Muscle of leg (tissue), 11 donors: Measurements from ENCODE around the gene VARS2. TPM values are rescaled to one million over a fixed set of nuclear protein-coding genes. Genes with fewer than 3 reads are reported as not detected.
"Not testable (repeated sequence)": the region's sequence is repeated elsewhere in the genome, so short reads cannot be mapped to it uniquely, and the experiment has no call there.

ENCODE experiments used
- DNase-seq: peaks from one replicate; pipeline ENCODE4 v3.0.0; 2013
- H3K27ac ChIP-seq: one replicate; pipeline ENCODE4 v1.5.1; 2013; ENCODE audit warnings: mild to moderate bottlenecking, low read length, control low read depth
- H3K27me3 ChIP-seq: one replicate; pipeline ENCODE4 v1.6.1; 2013; ENCODE audit warnings: low read length; ENCODE audit not compliant: control insufficient read depth, insufficient read depth
- H3K36me3 ChIP-seq: one replicate; pipeline ENCODE4 v1.6.1; 2013; ENCODE audit warnings: low read length; ENCODE audit not compliant: control insufficient read depth, insufficient read depth
- H3K4me1 ChIP-seq: one replicate; pipeline ENCODE4 v1.6.1; 2013; ENCODE audit warnings: low read length; ENCODE audit not compliant: control insufficient read depth, insufficient read depth
- H3K4me3 ChIP-seq: one replicate; pipeline ENCODE4 v1.5.1; 2013; ENCODE audit warnings: low read length, control low read depth
- H3K9me3 ChIP-seq: replicated peaks from 2 replicates; pipeline ENCODE4 v1.6.1; 2013; ENCODE audit warnings: low read depth, low read length; ENCODE audit not compliant: control insufficient read depth
- WGBS: methylation state at CpG from one replicate; pipeline ENCODE4 v1.1.5; 2013; ENCODE audit warnings: missing lambda C conversion rate; ENCODE audit not compliant: insufficient coverage; 5-methylcytosine and 5-hydroxymethylcytosine counted together
- polyA plus RNA-seq, 8 donors: library from polyadenylated mRNA; unstranded; fragments of 120-200 nt; gene quantifications; one replicate each; pipeline versions ENCODE4 v1.2.1 to v1.2.3, GENCODE V29; 2013; ENCODE audit warnings: inconsistent platforms in 1 of 8, low replicate concordance in 1 of 8; ENCODE audit not compliant: insufficient read length in 8 of 8, insufficient read depth in 1 of 8
- total RNA-seq: library from RNA; stranded (reverse); fragments of 120-200 nt; gene quantifications from one replicate; pipeline ENCODE4 v1.2.4, GENCODE V29; 2013

Gene VARS2
- total and polyA plus RNA-seq, 9 donors: 20.1 to 34.8 (median 27.5) TPM

DNA sequence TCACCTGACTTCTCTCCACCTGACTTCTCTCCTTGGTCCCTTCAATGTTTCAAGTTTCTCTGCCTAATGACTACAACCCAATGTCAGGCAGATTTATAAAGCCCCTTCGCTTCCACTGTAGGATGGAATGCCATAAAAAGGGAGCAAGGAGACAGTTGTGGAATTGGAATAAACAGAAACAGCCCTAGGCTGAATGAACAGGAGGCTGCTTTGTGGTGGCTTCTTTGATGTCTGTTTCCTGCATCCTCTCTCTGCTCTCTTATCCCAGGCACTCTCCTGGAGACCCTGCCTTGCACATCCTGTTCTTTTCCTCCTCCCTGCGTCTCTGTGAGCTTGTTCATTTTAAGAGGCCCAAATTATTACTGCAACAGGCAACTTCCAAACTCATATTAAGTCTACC is 43.7 kb downstream of the VARS2 start:
- Histone ChIP-seq H3K27ac (no peak overlapping the region), H3K4me3 (no peak overlapping the region), H3K36me3 (no peaks in the 10 kb centered on the region), H3K9me3 (no peaks in the 10 kb centered on the region), H3K4me1 (peaks cover 12% of the 10 kb centered on the region), H3K27me3 (peaks cover 37% of the 10 kb centered on the region)
- WGBS: 50% methylated on average over 1 of the region's 2 CpGs
- DNase-seq: no peak

DNA sequence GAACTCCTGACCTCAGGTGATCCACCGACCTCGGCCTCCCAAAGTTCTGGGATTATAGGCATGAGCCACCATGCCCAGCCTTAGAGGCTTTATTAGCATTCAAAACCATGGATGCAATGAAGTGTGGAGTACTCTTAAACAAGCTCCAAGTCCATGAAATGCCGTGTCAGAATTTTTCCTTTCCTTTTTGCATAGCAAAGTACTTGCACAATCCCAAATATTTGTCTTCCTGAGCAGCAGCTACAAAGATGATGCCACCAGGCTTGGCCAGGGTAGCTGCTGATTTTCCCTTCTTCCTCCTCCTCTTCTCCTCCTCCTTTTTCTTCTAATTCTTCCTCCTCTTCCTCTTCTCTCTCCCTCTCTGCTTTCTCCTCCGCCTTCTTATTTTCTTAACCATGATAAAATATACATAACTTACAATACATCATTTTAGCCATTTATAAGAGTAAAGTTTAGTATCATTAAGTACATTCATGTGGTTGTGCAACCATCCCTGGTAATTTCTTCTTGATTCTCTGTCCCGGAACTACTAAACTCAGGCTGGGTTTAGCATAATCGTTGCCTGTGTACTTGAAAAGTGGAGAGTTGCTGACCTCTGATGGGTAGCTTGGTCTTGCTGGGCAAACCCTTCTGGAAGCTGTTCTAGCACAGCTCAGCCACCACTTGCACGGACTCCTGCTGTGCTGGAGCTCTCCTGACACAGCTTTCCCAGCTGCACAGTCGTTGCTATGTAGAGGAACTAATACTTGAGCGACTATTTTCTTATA is 47.1 kb downstream of the VARS2 start:
- WGBS: 70% methylated on average over 3 of the region's 9 CpGs
- peaks cover 20% of the 10 kb centered on the region for H3K27me3 ChIP-seq
- H3K27ac ChIP-seq: no peak overlapping the region

DNA sequence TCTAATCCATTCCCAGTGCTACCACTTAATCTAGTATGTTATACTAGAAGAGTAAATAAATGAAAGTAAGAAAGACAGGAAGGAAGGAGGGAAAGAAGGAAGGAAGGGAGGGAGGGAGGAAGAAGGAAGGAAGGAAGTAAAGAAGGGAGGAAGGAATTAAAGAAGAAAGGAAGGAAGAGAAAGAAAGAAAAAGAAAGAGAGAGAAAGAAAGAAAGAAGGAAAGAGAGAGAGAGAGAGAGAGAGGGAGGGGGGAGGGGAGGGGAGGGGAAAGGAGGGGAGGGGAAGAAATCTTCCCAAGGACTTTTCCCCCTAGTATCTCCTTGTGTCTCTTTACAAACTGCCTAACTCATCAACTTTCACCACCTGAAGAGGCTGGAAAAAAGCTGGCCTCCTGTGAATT is 48.7 kb downstream of the VARS2 start:
- Histone ChIP-seq H3K27ac (no peak overlapping the region), H3K27me3 (peaks cover 10% of the 10 kb centered on the region), H3K4me3 (no peak overlapping the region), H3K4me1 (no peaks in the 10 kb centered on the region), H3K9me3 (no peaks in the 10 kb centered on the region), H3K36me3 (no peaks in the 10 kb centered on the region)
- DNase-seq: no peak

More for the DNA sequence above, 47.1 kb downstream of the VARS2 start:
- peaks cover under 1% of the 10 kb centered on the region for H3K4me1 ChIP-seq
- H3K9me3 ChIP-seq: no peaks in the 10 kb centered on the region
- DNase-seq: no peak
- no peak overlapping the region for H3K4me3 ChIP-seq
- H3K36me3 ChIP-seq: no peaks in the 10 kb centered on the region

DNA sequence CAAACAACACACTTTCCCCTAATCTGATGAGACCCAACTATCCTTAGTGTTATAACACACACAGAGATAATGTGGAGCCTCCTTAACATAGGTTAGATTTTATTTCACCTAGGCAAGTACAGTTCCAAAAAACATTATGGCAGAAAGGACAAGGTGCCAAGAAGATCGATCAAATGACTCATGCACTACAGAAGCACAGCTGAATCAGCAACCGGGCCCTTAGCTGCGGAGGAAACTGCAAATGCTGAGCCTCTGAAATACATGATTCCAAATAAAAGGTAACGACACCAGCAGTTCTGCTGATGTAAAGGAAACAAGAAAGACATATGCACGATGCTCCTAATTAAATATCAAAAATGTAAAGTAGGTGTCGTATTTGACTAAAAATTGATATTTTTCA is 49.6 kb downstream of the VARS2 start:
- H3K27ac ChIP-seq: no peak overlapping the region
- H3K4me1 ChIP-seq: no peaks in the 10 kb centered on the region
- no peaks in the 10 kb centered on the region for H3K9me3 ChIP-seq
- H3K4me3 ChIP-seq: no peak overlapping the region
- H3K36me3 ChIP-seq: no peaks in the 10 kb centered on the region
- H3K27me3 ChIP-seq: peaks cover 5% of the 10 kb centered on the region
- no peak for DNase-seq
- 50% methylated on average over 3 of the region's 6 CpGs for WGBS

DNA sequence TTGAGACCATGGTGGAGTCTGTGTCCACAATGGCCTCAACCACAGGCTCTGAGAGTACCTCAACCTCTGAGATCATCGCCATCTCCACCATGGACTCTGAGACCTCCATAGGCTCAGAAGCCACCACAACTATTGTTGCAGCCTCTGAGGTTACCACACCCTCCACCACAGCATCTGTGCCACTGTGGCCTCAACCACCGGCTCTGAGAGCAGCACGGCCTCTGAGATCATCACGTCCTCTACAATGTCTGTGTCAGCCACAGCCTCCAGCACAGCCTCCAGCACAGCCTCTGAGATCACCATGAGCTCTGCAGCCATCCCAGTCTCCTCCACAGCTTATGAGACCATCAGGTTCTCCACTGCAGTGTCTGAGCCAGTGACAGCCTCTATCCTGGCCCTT is 50.0 kb downstream of the VARS2 start:
- no peak overlapping the region for H3K4me3 ChIP-seq
- 94% methylated on average over 4 of the region's 4 CpGs for WGBS
- no peak for DNase-seq

DNA sequence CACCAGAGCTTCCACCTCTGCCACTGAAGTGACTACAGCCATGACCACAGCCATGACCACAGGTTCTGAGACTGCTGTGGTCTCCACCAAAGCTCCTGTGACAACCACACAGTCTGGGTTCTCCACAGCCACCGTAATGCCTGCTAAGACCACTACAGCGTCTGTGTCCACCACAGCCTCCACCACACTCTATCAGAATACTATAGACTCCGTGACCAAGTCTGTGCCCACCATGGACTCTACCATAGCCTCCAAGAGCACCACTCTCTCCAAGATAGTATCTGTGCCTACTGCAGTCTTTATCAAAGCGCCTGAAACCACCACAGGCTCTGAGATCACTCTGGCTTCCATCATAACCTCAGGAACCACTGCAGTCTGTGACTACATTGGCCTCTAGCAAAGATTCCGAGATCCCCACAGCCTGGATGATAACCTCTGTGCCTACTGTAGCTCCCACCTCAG is 51.1 kb downstream of the VARS2 start:
- Histone ChIP-seq H3K9me3 (no peaks in the 10 kb centered on the region), H3K4me1 (no peaks in the 10 kb centered on the region), H3K27me3 (peaks cover 5% of the 10 kb centered on the region), H3K27ac (no peak overlapping the region), H3K4me3 (no peak overlapping the region), H3K36me3 (no peaks in the 10 kb centered on the region)
- no peak for DNase-seq
- 80% methylated on average over 5 of the region's 5 CpGs for WGBS

More for the DNA sequence above, 50.0 kb downstream of the VARS2 start:
- no peaks in the 10 kb centered on the region for H3K36me3 ChIP-seq
- no peaks in the 10 kb centered on the region for H3K4me1 ChIP-seq
- peaks cover 5% of the 10 kb centered on the region for H3K27me3 ChIP-seq
- H3K9me3 ChIP-seq: no peaks in the 10 kb centered on the region
- no peak overlapping the region for H3K27ac ChIP-seq

DNA sequence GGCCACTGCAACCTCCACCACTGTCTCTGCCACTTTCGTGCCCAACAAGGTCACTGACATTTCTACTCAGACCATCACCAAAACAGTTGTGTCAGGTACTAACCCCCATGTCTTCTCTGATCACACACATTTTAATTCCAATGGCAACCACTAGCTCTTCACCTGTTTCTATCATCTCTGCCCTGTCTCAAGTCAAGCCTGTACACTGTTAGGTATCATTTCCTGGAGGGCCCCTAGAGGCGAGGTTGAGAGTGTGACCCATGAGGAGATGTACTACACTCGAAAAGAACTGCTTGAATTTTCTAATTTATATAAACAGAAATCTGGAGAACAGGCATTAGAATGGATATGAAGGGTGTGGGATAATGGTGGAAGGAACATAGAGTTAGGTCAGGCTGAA is 52.1 kb downstream of the VARS2 start:
- peaks cover 5% of the 10 kb centered on the region for H3K27me3 ChIP-seq
- no peak for DNase-seq
- H3K4me3 ChIP-seq: no peak overlapping the region
- 92% methylated on average over 1 of the region's 3 CpGs for WGBS
- no peaks in the 10 kb centered on the region for H3K9me3 ChIP-seq
- H3K4me1 ChIP-seq: no peaks in the 10 kb centered on the region
- H3K27ac ChIP-seq: no peak overlapping the region
- H3K36me3 ChIP-seq: no peaks in the 10 kb centered on the region

DNA sequence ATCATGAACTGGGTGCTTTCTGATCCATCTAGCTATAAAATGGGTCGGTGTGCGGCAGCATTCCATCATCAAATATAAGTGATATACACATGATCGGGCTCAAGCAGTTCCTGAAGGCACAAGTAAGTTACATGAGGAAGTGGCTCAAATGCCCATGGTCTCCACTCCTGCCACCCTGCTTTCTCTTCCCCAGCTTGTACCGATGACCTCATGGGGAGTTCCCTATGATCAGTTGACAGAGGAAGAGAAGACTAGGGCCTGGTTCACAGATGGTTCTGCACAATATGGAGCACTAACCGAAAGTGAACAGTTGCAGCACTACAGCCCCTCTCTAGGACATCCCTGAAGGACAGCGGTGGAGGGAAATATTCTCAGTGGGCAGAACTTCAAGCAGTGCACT is 55.1 kb downstream of the VARS2 start:
- not testable (repeated sequence) for H3K9me3 ChIP-seq, H3K4me1 ChIP-seq, H3K27me3 ChIP-seq, H3K36me3 ChIP-seq, H3K4me3 ChIP-seq, H3K27ac ChIP-seq
- DNase-seq: peak; percentile 22
- 100% methylated on average over 3 of the region's 6 CpGs for WGBS

DNA sequence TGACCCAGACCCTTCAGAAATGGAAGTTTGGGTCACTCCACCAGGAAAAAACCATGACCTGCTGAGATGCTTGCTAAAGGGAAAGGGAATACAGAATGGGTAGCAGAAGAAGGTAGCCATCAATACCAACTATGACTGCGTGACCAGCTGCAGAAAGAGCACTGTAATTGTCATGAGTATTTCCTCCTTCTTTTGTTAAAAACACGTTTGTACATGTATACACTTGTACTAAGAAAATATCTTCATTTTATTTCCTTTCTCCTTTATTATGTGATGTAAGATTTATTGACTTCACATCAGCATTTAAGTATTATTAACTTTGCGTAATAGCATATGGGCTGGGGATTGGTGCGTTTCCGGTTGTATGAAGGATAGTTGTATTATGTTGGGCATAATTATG is 56.9 kb downstream of the VARS2 start:
- Histone ChIP-seq H3K36me3 (no peaks in the 10 kb centered on the region), H3K27me3 (peaks cover 3% of the 10 kb centered on the region), H3K9me3 (no peaks in the 10 kb centered on the region), H3K4me3 (no peak overlapping the region), H3K4me1 (no peaks in the 10 kb centered on the region), H3K27ac (no peak overlapping the region)
- DNase-seq: no peak
- 90% methylated on average over 2 of the region's 5 CpGs for WGBS

DNA sequence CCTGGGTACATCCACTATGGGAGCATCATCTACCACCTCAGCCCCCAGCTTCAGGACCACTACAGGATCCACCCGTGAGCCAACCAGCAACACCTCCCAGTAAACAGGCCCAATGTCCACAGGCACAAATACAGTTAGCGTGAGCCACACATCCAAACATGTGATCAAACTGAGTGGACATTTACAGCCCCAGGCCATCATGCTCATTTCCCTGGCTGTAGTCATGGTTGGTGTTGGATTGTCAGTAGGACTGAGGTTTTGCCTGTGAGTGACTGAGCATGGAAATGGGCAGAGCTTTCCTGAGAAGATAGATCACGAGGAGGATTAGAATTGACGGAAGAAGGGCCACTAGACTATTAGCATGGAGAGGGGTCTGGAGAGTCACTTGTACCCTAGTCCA is 58.8 kb downstream of the VARS2 start:
- WGBS: 84% methylated on average over 3 of the region's 4 CpGs
- no peaks in the 10 kb centered on the region for H3K9me3 ChIP-seq
- no peak overlapping the region for H3K4me3 ChIP-seq
- H3K27ac ChIP-seq: no peak overlapping the region
- H3K36me3 ChIP-seq: no peaks in the 10 kb centered on the region
- H3K4me1 ChIP-seq: no peaks in the 10 kb centered on the region
- H3K27me3 ChIP-seq: peaks cover 3% of the 10 kb centered on the region
- DNase-seq: no peak
